Transverse colon (tissue), 4 donors: ENCODE measurements around the gene KRTAP10-8. TPM values are rescaled to one million over a fixed set of nuclear protein-coding genes. Genes with fewer than 3 reads are reported as not detected.
"Not testable (repeated sequence)": the region's sequence is repeated elsewhere in the genome, so short reads cannot be mapped to it uniquely, and the experiment has no call there.

Experiments used
- DNase-seq: peaks from one replicate; pipeline ENCODE4 v3.0.0-alpha.2; 2019
- H3K27ac ChIP-seq, 4 donors: fragments of 200-600 bp; sonication (generic); 2 replicates each; pipeline ENCODE4 v1.5.1; 2016 to 2018; ENCODE audit warnings: inconsistent platforms in 4 of 4
- H3K27me3 ChIP-seq: fragments of 200-600 bp; sonication (generic); 2 replicates; pipeline ENCODE4 v1.5.1; 2017; ENCODE audit warnings: inconsistent platforms
- H3K36me3 ChIP-seq, 4 donors: fragments of 200-600 bp; sonication (generic); 2 replicates each; pipeline ENCODE4 v1.5.1; 2017 to 2019; ENCODE audit warnings: inconsistent platforms in 4 of 4
- H3K4me1 ChIP-seq, 4 donors: fragments of 200-600 bp; sonication (generic); 2 replicates each; pipeline ENCODE4 v1.5.1; 2017 to 2020; ENCODE audit warnings: inconsistent platforms in 4 of 4
- H3K4me3 ChIP-seq, 4 donors: fragments of 200-600 bp; sonication (generic); 1 replicate in 1 of 4; 2 replicates in 3 of 4; pipeline versions ENCODE4 v1.5.1 to v1.6.1; 2017 to 2019; ENCODE audit warnings: inconsistent platforms in 4 of 4
- H3K9me3 ChIP-seq, 2 donors: fragments of 200-600 bp; sonication (generic); 2 replicates each; pipeline ENCODE4 v1.5.1; 2017 to 2019; ENCODE audit warnings: inconsistent platforms in 2 of 2
- CTCF ChIP-seq, 5 experiments: fragments of 200-600 bp in 3 of 5; fragments of 450-650 bp in 2 of 5; sonication (generic) in 3 of 5; IDR thresholded peaks; 1 replicate in 2 of 5; 2 replicates in 3 of 5; pipeline ENCODE4 v1.5.1; 2016 to 2017; ENCODE audit warnings: antibody characterized with exemption in 5 of 5, inconsistent platforms in 3 of 5, mild to moderate bottlenecking in 2 of 5, moderate library complexity in 1 of 5
- EP300 ChIP-seq: sonication (generic); formaldehyde crosslinking; IDR thresholded peaks from one replicate; pipeline ENCODE4 v1.6.1; 2017; ENCODE audit warnings: antibody characterized with exemption, low read depth
- POLR2A ChIP-seq: fragments of 450-650 bp; IDR thresholded peaks from one replicate; pipeline ENCODE4 v1.6.1; 2016; ENCODE audit warnings: antibody characterized with exemption, mild to moderate bottlenecking, moderate library complexity
- POLR2AphosphoS5 ChIP-seq, 3 donors: sonication (generic); formaldehyde crosslinking; IDR thresholded peaks; one replicate each; pipeline ENCODE4 v1.6.1; 2016; ENCODE audit warnings: antibody characterized with exemption in 3 of 3
- WGBS, 2 donors: methylation state at CpG; one replicate each; pipeline ENCODE4 v1.1.5; 2018; ENCODE audit warnings: low coverage in 1 of 2; 5-methylcytosine and 5-hydroxymethylcytosine counted together
- in situ Hi-C, 4 donors: fragments of 200-750 bp; cut with MboI; loops; one replicate each; pipeline versions ENCODE4 v1.15.0 to v1.15.1; 2017; ENCODE audit warnings: low sequenced_read_pairs in 3 of 4, low pct_ligation_motif_present in 1 of 4, low pct_unique_long_range_greater_than_20kb in 1 of 4
- intact Hi-C: fragments of 100-400 bp; cut with DNase I; formaldehyde crosslinking; loops from one replicate; pipeline ENCODE4 v1.15.1; 2023; ENCODE audit warnings: low total_unique reads
- total RNA-seq, 4 donors: library from RNA; depleted of rRNA; stranded (reverse); fragments of >200 nt; gene quantifications; one replicate each; pipeline ENCODE4 v1.1.0, GENCODE V29; 2016

The KRTAP10-8 gene
- total RNA-seq, 4 donors from 2014 or later = not detected

- in situ Hi-C loops = no loop called here
- Histone ChIP-seq H3K9me3 (peaks cover 9 to 22% of the 10 kb centered on the region in 2 donors), H3K36me3 (no peaks in the 10 kb centered on the region), H3K4me3 (no peak overlapping the region), H3K27me3 (peaks cover 11% of the 10 kb centered on the region), H3K27ac (no peak overlapping the region), H3K4me1 (no peaks in the 10 kb centered on the region)
- TF ChIP-seq CTCF (IDR thresholded peaks at IDR 0.05) = no peak
- no peak for TF ChIP-seq POLR2A
- no peak for TF ChIP-seq EP300
- TF ChIP-seq POLR2AphosphoS5 (IDR thresholded peaks at IDR 0.05) = no peak
- 41 to 74% methylated on average over 2 to 10 of the region's 10 CpGs for WGBS, 2 donors
- intact Hi-C loops = no loop called here
- DNase-seq = no peak
These were observed 14.4 kb downstream of the KRTAP10-8 start for GRCh38 chr21:44626262-44626661.

- intact Hi-C loops = no loop called here
- peaks cover 11% of the 10 kb centered on the region for H3K27me3 ChIP-seq
- no peaks in the 10 kb centered on the region for H3K4me1 ChIP-seq
- no peak for DNase-seq
- H3K27ac ChIP-seq = no peak within 1 kb of the TSS
- H3K9me3 ChIP-seq = peaks cover 9 to 27% of the 10 kb centered on the region in 2 donors
- no peak within 1 kb of the TSS for H3K4me3 ChIP-seq
- 57% methylated on average over 7 of the region's 7 CpGs; no CpG with 5 or more reads in 1 of the 2 donors for WGBS, 2 donors
- in situ Hi-C loops = no loop called here
- TF ChIP-seq EP300 (no peak), POLR2AphosphoS5 (IDR thresholded peaks at IDR 0.05) (no peak), POLR2A (no peak), CTCF (IDR thresholded peaks at IDR 0.05) (no peak)
- H3K36me3 ChIP-seq = no peaks in the 10 kb centered on the region
These were observed 14.8 kb downstream of the KRTAP10-8 start, which contains the start of gene KRTAP10-9 for GRCh38 chr21:44626673-44627143. KRTAP10-9 (plus strand) TSS chr21:44627093; CDS start chr21:44627172, 79 bp downstream.

- DNase-seq, in situ Hi-C loops, H3K4me3 ChIP-seq, intact Hi-C loops, H3K36me3 ChIP-seq, H3K27ac ChIP-seq, H3K4me1 ChIP-seq: not testable (repeated sequence)
- H3K9me3 ChIP-seq = peaks cover 12 to 33% of the 10 kb centered on the region in 2 donors
- H3K27me3 ChIP-seq = peaks cover 11% of the 10 kb centered on the region
- 74% methylated on average over 17 of the region's 20 CpGs; no CpG with 5 or more reads in 1 of the 2 donors for WGBS, 2 donors
These were observed 15.4 kb downstream of the KRTAP10-8 start for GRCh38 chr21:44627181-44627822.

GRCh38 chr21:44627831-44628233, 16.0 kb downstream of the KRTAP10-8 start:
- in situ Hi-C loops, H3K27ac ChIP-seq, DNase-seq, H3K4me3 ChIP-seq, intact Hi-C loops, H3K36me3 ChIP-seq, H3K4me1 ChIP-seq: not testable (repeated sequence)
- H3K27me3 ChIP-seq = peaks cover 11% of the 10 kb centered on the region
- H3K9me3 ChIP-seq = peaks cover 13 to 37% of the 10 kb centered on the region in 2 donors
- WGBS, 2 donors = 46% methylated on average over 13 of the region's 15 CpGs; no CpG with 5 or more reads in 1 of the 2 donors

GRCh38 chr21:44628707-44629391, 17.0 kb downstream of the KRTAP10-8 start:
- WGBS, 2 donors = 40 to 80% methylated on average over 3 to 16 of the region's 18 CpGs
- no peak for DNase-seq

More at GRCh38 chr21:44628707-44629391, 17.0 kb downstream of the KRTAP10-8 start:
- in situ Hi-C loops = no loop called here
- Histone ChIP-seq H3K36me3 (no peaks in the 10 kb centered on the region), H3K9me3 (peaks cover 4 to 29% of the 10 kb centered on the region in 2 donors), H3K4me1 (no peaks in the 10 kb centered on the region), H3K27ac (no peak overlapping the region), H3K4me3 (no peak overlapping the region), H3K27me3 (peaks cover 11% of the 10 kb centered on the region)
- intact Hi-C loops = no loop called here
- TF ChIP-seq EP300 (no peak), POLR2A (no peak), CTCF (IDR thresholded peaks at IDR 0.05) (no peak), POLR2AphosphoS5 (IDR thresholded peaks at IDR 0.05) (no peak)
